H1 (cell line): ENCODE measurements around the gene C19orf38.

Experiments used
- CHD2 ChIP-seq: IDR thresholded peaks from 2 replicates; pipeline ENCODE4 v1.6.1; 2012; ENCODE audit warnings: low read length, improper control_type of control experiment
- POLR2A ChIP-seq, 2 experiments: IDR thresholded peaks; 1 replicate in 1 of 2; 2 replicates in 1 of 2; pipeline ENCODE4 v1.6.1; 2011; ENCODE audit warnings: low read depth in 2 of 2, low read length in 2 of 2, mild to moderate bottlenecking in 2 of 2; ENCODE audit errors: control extremely low read depth in 1 of 2
- SIN3A ChIP-seq, 2 experiments: IDR thresholded peaks in 1 of 2; conservative IDR thresholded peaks in 1 of 2; 2 replicates each; pipeline ENCODE4 v1.6.1; 2011 to 2012; ENCODE audit warnings: low read length in 2 of 2, improper control_type of control experiment in 1 of 2, low read depth in 1 of 2, mild to moderate bottlenecking in 1 of 2
- SIX5 ChIP-seq: IDR thresholded peaks from 2 replicates; pipeline ENCODE4 v1.6.1; 2011; ENCODE audit warnings: mild to moderate bottlenecking, low read depth, low read length
- ZNF274 ChIP-seq: IDR thresholded peaks from 2 replicates; pipeline ENCODE4 v1.7.0; 2012; ENCODE audit warnings: low read length, borderline replicate concordance; ENCODE audit errors: extremely low read depth
- TF ChIP-seq, protein P1 (sequence below), 3 experiments: IDR thresholded peaks; 1 replicate in 2 of 3; 2 replicates in 1 of 3; pipeline versions ENCODE4 v1.5.1 to v1.6.1; 2011; ENCODE audit warnings: low read length in 3 of 3, mild to moderate bottlenecking in 3 of 3, inconsistent platforms in 2 of 3, low read depth in 1 of 3, moderate library complexity in 1 of 3; ENCODE audit not compliant: insufficient read depth in 1 of 3; ENCODE audit errors: control extremely low read depth in 1 of 3
- TF ChIP-seq, protein P2 (sequence below): IDR thresholded peaks from 2 replicates; pipeline ENCODE4 v1.6.1; 2012; ENCODE audit warnings: inconsistent platforms

DNA sequence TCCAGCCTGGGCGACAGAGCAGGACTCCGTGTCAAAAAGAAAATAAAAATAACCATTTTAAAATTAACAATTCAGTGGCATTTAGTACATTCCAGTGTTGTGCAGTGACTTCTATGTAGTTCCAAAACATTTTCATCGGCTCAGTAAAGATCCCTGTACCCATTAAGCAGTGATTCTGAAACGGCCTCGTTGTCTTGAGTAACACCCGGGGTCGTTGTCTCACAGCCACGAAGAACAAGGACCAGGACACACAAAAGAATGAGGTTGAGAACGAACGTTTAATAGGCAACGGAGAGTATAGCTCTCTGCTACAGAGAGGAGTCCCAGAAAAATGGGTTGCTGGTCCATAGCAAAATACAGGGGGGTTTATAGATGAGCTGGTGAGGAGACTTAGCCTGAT, 9.8 kb upstream of the C19orf38 start:
- TF ChIP-seq CHD2 (no peak), SIN3A (conservative IDR thresholded peaks at IDR 0.05 in 1 of 2, IDR thresholded peaks at IDR 0.05 in 1 of 2; ENCODE audit: low read depth in 1 of 2, low read length in 2 of 2) (no peak), POLR2A (IDR thresholded peaks at IDR 0.05; ENCODE audit: control extremely low read depth in 1 of 2, low read depth in 2 of 2, low read length in 2 of 2) (peak in 1 of 2 experiments; percentile 63; a peak in 1 of 3 replicates), SIX5 (no peak), ZNF274 (no peak)
- TF ChIP-seq, protein P1, sequence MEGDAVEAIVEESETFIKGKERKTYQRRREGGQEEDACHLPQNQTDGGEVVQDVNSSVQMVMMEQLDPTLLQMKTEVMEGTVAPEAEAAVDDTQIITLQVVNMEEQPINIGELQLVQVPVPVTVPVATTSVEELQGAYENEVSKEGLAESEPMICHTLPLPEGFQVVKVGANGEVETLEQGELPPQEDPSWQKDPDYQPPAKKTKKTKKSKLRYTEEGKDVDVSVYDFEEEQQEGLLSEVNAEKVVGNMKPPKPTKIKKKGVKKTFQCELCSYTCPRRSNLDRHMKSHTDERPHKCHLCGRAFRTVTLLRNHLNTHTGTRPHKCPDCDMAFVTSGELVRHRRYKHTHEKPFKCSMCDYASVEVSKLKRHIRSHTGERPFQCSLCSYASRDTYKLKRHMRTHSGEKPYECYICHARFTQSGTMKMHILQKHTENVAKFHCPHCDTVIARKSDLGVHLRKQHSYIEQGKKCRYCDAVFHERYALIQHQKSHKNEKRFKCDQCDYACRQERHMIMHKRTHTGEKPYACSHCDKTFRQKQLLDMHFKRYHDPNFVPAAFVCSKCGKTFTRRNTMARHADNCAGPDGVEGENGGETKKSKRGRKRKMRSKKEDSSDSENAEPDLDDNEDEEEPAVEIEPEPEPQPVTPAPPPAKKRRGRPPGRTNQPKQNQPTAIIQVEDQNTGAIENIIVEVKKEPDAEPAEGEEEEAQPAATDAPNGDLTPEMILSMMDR (IDR thresholded peaks at IDR 0.05; ENCODE audit: control extremely low read depth in 1 of 3, insufficient read depth in 1 of 3, low read depth in 1 of 3, low read length in 3 of 3): no peak
- TF ChIP-seq, protein P2, sequence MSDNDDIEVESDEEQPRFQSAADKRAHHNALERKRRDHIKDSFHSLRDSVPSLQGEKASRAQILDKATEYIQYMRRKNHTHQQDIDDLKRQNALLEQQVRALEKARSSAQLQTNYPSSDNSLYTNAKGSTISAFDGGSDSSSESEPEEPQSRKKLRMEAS: no peak
